ENCODE results near the gene LTB4R2. TPM values are rescaled to one million over a fixed set of nuclear protein-coding genes. Genes with fewer than 3 reads are reported as not detected.

LTB4R2 gene
- total and polyA plus RNA-seq, 2 experiments from 2014 or later, result 0.40 to 12.6 TPM

DNA sequence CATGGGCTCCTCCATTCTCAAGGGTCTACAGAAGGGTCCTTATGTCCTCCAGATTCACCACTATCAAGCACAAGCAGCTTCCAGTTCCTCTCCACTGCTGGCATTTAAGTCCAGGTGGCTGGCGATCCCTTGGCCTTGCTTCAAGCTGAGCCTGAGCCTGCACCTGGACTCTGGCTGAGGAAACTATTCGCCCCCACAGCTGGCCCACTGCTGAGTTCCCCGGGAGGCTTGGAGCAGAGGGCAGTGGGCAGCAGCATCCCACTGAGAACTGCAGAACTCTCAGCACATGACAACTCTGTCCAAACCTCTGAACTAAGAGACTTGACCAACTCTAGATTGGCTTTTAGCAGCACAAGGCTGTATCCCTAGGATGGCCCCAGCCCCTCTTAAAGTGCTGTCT lies 27.2 kb upstream of the LTB4R2 start:
- Histone ChIP-seq H3F3A (replicated peaks; ENCODE audit: low read depth) (no peaks in the 10 kb centered on the region), H3K27ac (ENCODE audit: low read depth) (no peak overlapping the region), H3K9me2 (ENCODE audit: insufficient read depth) (no peaks in the 10 kb centered on the region), H4K20me1 (replicated peaks; ENCODE audit: insufficient read depth) (no peaks in the 10 kb centered on the region; the same call in 1 of the 2 replicates), H3K27me3 (ENCODE audit: insufficient read depth) (no peaks in the 10 kb centered on the region), H3K4me3 (no peak overlapping the region), H3K36me3 (ENCODE audit: insufficient read depth) (no peaks in the 10 kb centered on the region), H3K4me1 (ENCODE audit: insufficient read depth) (no peaks in the 10 kb centered on the region), H3K4me2 (no peak overlapping the region), H3K79me2 (replicated peaks; ENCODE audit: insufficient read depth) (no peaks in the 10 kb centered on the region), H2AFZ (no peak overlapping the region)
- DNase-seq (ENCODE audit: low spot score) (no peak), ATAC-seq (no peak)
- Mint-ChIP-seq H3K9me3 (no peaks in the 10 kb centered on the region), H3K36me3 (ENCODE audit: low read depth) (no peaks in the 10 kb centered on the region; the same call in 2 of the 3 replicates), H3K27ac (no peak overlapping the region), H3K4me3 (no peak overlapping the region; the same call in 2 of the 3 replicates), H3K4me1 (no peaks in the 10 kb centered on the region; the same call in 2 of the 3 replicates), H3K27me3 (ENCODE audit: insufficient read depth, low read depth, poor library complexity) (peaks cover 14% of the 10 kb centered on the region)
- no peak for TF ChIP-seq ZNF114 (CRISPR knock-in tag; IDR thresholded peaks at IDR 0.05)
- TF ChIP-seq ZNF462 (CRISPR knock-in tag; IDR thresholded peaks at IDR 0.05), result no peak

GRCh38 chr14:24283796-24284460 lies 26.0 kb upstream of the LTB4R2 start:
- Histone ChIP-seq H2AFZ (no peak overlapping the region), H4K20me1 (replicated peaks; ENCODE audit: insufficient read depth) (no peaks in the 10 kb centered on the region; the same call in 1 of the 2 replicates), H3K4me2 (no peak overlapping the region), H3K9me2 (ENCODE audit: insufficient read depth) (no peaks in the 10 kb centered on the region), H3K27ac (ENCODE audit: low read depth) (no peak overlapping the region), H3K4me3 (no peak overlapping the region), H3K4me1 (ENCODE audit: insufficient read depth) (no peaks in the 10 kb centered on the region), H3K27me3 (ENCODE audit: insufficient read depth) (no peaks in the 10 kb centered on the region), H3F3A (replicated peaks; ENCODE audit: low read depth) (no peaks in the 10 kb centered on the region), H3K79me2 (replicated peaks; ENCODE audit: insufficient read depth) (no peaks in the 10 kb centered on the region), H3K36me3 (ENCODE audit: insufficient read depth) (no peaks in the 10 kb centered on the region)
- Mint-ChIP-seq H3K27ac (no peak overlapping the region), H3K4me1 (no peaks in the 10 kb centered on the region; the same call in 2 of the 3 replicates), H3K27me3 (ENCODE audit: insufficient read depth, low read depth, poor library complexity) (peaks cover 14% of the 10 kb centered on the region), H3K36me3 (ENCODE audit: low read depth) (no peaks in the 10 kb centered on the region; the same call in 2 of the 3 replicates), H3K9me3 (no peaks in the 10 kb centered on the region), H3K4me3 (no peak overlapping the region)
- ATAC-seq, result no peak
- no peak for DNase-seq (ENCODE audit: low spot score)
- TF ChIP-seq EZH2 (IDR thresholded peaks at IDR 0.05; ENCODE audit: low read depth, unreplicated experiment), result no peak
- no peak for TF ChIP-seq ZNF114 (CRISPR knock-in tag; IDR thresholded peaks at IDR 0.05)
- TF ChIP-seq NANOG (IDR thresholded peaks at IDR 0.05; ENCODE audit: borderline replicate concordance), result no peak
- no peak for TF ChIP-seq POLR2AphosphoS5 (IDR thresholded peaks at IDR 0.05; ENCODE audit: low read depth)
- TF ChIP-seq STAT1 (IDR thresholded peaks at IDR 0.05; ENCODE audit: unreplicated experiment), result no peak
- no peak for TF ChIP-seq REST (IDR thresholded peaks at IDR 0.05; ENCODE audit: unreplicated experiment)
- no peak for TF ChIP-seq EZH2phosphoT487 (IDR thresholded peaks at IDR 0.05; ENCODE audit: unreplicated experiment)
- TF ChIP-seq ZNF331 (CRISPR knock-in tag; IDR thresholded peaks at IDR 0.05; ENCODE audit: low read depth), result no peak

All from GM23338 (cell line).